Skeletal muscle cell (primary cell): ENCODE data around the gene TUBB.
"Not testable (repeated sequence)": the region's sequence is repeated elsewhere in the genome, so short reads cannot be mapped to it uniquely, and the experiment has no call there.

Experiments used
- DNase-seq: peaks from one replicate; pipeline ENCODE4 v3.0.0-alpha.2; 2010; ENCODE audit warnings: low read depth
- H3K4me3 ChIP-seq: 2 replicates; pipeline ENCODE4 v1.5.1; 2011; ENCODE audit warnings: low read depth, mild to moderate bottlenecking, control low read depth, low read length, moderate library complexity

TUBB gene

DNA sequence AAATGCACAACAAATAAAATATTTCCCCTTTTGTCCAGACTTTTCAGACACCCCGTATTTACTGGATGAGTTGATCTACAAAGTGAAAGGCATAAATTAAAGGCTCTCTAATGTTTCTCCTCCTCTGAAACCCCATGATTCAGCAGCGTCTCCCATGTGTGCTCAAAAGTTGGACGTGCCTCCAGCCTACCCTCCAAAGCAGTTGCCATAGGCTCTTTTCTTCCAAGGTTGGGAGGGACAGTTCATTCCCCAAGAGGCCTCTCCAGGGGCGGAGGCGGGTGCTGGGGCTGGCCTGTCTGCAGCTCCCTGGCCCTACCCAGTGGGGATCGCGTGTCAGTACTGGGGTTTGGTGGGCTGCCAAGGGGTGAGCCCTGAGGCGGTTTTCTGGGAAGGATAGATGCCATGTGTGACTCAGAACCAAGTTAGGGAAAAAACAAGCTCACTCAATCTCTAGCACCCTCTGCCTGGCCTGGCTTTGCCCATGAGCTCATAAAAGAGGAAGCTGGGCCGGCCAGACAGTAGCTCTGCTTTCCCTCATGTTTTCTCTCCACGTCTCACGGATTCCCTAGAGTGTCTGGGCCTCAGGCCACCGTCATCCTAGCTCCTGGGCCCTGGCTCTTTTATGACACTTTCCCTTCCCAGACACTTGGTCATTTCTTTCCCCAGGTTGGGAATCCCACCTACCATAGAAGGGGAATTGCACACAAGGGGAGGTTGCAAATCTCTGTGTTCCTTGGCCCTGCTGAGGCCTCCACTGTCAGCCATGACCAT is 32.2 kb downstream of the TUBB start:
- H3K4me3 ChIP-seq = no peak overlapping the region
- peak; percentile 100 for DNase-seq

DNA sequence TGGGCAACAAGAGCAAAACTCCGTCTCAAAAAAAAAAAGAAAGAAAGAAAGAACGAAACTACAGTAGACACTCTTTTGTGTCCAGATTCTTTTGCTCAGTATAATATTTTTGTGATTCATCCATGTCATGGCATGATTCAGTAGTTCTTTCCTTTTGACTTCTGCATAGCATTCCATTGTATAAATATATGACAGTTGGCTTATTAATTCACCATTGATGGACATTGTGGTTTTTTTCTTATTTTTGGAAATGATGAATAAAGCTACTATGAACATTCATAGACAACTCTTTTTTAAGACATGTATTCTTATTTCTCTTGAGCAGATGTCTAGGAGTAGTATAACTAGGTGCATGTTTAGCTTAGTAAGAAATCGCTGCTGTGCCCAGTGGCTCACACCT is 34.5 kb downstream of the TUBB start:
- H3K4me3 ChIP-seq = no peak overlapping the region
- DNase-seq = no peak

DNA sequence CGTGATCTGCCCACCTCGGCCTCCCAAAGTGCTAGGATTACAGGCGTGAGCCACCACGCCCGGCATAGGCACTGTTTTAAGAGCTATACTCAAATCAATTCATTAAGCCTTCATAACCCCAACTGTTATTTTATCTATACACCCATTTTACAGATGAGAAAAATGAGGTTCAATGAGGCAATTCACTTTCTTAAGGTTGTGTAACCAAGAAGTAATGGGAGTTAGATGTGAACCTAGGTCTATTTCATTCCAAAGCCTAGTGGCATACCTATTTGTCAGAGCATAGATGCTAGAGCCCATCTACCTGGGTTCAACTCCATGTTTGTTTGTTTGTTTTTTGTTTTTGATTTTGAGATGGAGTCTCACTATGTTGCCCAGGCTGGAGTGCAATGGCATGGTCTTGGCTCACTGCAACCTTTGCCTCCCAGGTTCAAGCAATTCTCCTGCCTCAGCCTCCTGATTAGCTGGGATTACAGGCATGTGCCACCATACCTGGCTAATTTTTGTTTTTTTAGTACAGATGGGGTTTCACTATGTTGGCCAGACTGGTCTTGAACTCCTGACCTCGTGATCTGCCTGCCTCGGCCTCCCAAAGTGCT is 36.4 kb downstream of the TUBB start:
- DNase-seq, H3K4me3 ChIP-seq: not testable (repeated sequence)

DNA sequence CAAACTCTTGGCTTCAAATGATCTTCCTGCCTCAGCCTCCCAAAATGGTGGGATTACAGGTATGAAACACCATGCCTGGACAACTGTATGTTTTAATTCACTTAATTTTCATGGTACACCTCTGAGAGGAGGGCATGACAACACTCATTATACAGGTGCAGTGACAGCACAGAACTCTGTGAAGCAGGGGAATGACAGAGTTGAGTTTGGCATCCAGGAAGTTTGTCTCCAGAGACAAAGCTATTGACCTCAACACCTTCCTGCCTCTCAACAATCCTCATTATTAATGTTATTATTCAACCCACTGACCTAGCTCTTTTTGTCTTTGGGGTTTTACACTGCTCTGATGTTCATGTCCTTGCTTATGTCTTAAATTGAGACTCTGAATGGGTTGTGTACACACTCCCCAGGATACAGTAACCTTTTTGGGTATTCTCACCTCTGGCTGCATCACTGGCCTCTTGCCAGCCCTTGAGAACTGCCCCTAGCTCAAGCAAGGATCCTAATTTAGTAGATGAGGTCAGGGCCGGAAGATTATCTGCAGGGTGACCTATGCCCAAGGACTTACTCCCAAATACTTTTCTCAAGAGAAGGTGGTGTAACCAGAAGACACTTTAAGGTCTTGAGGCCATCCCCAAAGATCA is 37.2 kb downstream of the TUBB start:
- H3K4me3 ChIP-seq = no peak overlapping the region
- DNase-seq = no peak

DNA sequence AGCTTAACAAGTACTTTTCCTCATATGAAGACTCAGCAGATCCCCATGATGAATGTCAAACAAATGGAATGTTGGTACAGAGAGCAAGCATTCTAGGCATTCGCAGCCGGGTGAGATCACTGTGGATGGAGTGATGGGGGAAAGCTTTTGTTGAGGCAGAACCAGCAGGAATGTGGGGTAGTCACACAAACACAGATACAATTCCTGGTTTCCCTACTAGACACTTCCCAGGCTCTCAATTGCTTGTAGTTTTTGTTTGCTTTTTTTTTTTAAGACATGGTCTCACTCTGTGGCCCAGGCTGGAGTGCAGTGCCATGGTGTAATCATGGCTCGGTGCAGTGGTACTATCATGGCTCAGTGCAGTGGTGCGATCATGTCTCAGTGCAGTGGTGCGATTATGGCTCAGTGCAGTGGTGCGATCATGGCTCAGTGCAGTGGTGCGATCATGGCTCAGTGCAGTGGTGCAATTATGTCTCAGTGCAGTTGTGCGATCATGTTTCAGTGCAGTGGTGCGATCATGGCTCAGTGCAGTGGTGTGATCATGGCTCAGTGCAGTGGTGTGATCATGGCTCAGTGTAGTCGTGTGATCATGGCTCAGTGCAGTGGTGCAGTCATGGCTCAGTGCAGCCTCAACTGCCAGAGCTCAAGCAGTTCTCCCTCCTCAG is 39.6 kb downstream of the TUBB start:
- peak; percentile 87 for DNase-seq
- no peak overlapping the region for H3K4me3 ChIP-seq

DNA sequence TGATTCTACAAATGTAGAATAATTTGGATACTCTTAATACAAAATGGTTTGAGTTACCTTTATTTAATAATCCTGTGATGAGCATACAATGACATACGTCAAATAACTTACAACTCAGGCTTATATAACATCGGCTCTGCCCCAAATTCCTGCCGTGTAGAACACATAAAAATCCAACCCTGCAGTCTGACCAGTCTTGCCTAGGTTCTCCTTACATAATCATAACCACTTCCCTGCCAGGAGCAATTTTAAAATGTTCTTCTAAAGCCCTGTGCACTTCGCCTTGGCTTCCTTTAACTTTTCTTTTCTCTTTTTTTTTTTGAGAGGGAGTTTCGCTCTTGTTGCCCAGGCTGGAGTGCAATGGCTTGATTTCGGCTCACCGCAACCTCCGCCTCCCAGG is 40.4 kb downstream of the TUBB start:
- H3K4me3 ChIP-seq = no peak overlapping the region
- no peak for DNase-seq

DNA sequence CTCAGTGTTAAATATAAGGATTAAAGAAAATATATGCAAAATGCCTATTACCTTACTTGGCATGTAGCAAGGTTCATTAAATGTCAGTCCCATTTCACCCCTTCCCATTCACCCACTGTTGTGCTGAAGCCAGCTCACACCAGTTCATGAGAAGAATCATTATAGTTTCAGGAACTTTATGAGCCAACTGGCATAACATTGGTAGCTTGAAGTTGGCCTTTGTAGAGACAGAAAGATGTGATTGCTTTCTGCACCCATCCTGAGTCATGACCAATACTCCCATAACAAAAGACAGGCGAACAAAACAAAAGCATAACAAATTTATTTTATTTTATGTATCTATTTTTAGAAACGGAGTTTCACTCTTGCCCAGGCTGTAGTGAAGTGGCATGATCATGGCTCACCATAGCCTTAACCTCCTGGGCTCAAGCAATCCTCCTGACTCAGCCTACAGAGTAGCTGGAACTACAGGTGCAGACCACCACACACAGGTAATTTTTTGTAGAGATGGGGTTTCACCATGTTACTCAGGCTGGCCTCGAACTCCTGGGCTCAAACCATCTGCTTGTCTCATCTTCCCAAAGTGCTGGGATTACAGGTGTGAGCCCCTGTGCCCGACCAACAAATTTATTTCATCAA is 41.8 kb downstream of the TUBB start:
- H3K4me3 ChIP-seq = no peak overlapping the region
- DNase-seq = no peak

DNA sequence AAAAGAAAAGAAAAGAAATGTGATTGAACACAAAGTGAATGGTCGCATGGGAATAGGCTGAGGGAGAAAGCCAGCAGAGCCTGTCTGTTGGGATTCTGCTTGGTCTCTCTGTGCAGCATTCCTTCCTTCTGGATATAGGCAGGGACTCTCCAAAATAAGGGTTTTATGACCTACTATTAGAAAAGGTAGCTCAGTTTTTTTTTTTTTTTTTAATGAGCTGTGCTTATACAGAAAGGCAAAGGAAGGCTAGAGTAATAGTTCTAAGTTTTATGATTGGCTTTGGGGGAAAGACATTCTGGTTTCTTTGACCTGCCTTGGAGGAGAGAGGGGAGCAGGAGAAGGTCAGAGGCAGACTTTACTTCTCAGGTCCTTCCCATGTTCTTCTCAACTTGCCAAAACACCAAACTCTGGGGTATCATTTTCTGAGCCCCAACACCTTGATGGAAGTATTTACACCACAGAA is 43.0 kb downstream of the TUBB start:
- no peak for DNase-seq
- H3K4me3 ChIP-seq = no peak overlapping the region

DNA sequence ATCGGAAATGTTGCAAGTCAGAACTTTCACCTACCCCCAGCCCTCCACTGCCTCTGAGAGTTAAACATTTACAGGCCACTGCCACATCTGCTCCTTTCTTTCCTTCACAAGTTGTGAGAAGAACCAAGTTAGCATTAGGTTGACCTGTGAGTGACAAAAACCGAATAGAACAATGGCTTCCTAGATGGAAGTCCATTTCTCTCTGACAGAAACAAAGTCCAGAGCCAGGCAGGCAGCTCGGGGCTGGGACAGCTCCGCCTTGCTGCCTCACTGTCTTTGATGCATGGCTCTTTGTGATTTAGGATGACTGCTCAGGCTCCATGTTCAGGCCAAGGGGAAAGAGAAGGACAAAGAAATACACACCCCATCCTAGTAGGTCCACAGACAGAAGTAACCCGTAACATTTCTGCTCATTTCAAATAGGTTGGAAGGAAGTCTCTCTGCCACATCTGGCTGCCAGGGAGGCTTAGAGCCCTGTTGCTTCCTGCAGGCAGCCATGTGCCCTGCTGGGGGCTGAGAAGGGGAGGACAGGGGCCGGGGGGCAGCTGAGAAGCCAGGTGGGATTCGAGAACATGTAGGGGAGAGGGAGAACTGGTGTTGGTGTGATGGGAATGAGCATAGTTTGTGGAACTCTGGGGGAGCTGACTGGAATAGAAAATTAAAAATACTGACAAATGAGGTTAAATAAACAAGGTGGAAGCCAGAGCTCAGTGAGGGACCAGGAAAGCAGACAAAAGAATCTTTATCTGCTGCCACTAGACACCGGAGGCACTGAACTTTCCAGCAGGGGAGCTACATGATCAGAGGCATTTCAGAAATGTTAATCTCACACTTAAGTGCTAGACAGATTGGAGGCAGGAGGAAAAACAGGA is 43.7 kb downstream of the TUBB start:
- no peak overlapping the region for H3K4me3 ChIP-seq
- no peak for DNase-seq

DNA sequence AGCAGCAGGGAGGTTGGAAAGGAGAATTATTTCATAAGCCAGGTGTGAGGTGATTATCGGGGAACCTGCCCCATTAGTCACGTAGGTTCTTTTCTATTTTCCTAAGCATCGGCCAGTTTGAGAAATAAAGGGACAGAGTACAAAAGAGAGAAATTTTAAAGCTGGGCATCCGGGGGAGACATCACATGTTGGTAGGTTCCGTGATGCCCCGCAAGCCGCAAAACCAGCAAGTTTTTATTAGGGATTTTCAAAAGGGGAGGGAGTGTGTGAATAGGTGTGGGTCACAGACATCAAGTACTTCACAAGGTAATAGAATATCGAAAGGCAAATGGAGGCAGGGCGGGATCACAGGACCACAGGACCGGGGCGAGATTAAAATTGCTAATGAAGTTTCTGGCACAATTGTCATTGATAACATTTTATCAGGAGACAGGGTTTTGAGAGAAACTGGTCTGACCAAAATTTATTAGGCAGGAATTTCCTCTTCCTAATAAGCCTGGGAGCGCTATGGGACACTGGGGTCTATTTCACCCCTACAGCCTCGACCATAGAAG is 44.4 kb downstream of the TUBB start:
- not testable (repeated sequence) for H3K4me3 ChIP-seq, DNase-seq

DNA sequence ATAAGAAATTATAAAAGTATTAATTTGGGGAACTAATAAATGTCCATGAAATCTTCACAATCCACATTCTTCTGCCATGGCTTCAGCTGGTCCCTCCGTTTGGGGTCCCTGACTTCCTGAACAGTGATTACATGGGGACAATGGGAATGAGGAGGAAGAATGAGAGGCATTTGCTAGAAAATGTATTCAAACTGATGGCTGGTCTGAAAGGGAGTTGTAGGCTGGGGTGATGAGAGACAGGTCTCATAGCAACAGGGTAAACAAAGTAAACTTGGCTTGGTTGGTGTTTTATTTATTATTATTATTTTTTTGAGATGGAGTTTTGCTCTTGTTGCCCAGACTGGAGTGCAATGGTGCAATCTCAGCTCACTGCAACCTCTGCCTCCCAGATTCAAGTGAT is 45.3 kb downstream of the TUBB start:
- not testable (repeated sequence) for DNase-seq, H3K4me3 ChIP-seq

DNA sequence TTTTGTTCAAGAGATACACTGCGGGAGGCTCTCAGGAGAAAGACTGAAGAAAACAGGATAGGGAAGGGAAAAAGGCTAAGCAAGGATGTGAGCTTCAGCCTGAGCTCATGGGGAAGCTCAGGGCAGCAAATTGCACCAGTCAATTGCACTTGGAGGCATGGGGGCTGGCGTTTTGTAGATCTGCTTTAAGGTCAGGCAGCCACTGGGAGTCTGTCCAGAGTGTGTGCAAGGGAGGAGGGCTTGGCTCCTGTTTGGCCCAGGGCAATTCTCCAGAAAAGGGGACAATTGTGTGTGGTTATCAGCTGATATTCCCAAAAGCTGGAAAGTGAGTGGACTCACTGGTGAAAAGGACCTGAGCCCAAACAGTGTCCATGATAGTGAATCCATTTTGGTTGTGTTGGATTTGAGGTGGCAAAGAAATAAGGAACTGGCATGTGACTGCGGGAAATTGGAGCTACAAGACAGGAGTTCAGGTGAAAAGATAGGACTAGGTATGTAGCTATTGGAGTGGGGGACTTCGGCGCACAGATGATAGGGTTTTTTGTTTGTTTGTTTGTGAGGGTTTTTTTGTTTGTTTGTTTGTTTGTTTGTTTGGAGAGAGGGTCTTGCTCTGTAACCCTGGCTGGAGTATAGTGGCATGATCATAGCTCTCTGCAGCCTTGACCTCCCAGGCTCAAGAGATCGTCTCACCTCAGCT is 46.5 kb downstream of the TUBB start:
- DNase-seq = no peak
- no peak overlapping the region for H3K4me3 ChIP-seq

DNA sequence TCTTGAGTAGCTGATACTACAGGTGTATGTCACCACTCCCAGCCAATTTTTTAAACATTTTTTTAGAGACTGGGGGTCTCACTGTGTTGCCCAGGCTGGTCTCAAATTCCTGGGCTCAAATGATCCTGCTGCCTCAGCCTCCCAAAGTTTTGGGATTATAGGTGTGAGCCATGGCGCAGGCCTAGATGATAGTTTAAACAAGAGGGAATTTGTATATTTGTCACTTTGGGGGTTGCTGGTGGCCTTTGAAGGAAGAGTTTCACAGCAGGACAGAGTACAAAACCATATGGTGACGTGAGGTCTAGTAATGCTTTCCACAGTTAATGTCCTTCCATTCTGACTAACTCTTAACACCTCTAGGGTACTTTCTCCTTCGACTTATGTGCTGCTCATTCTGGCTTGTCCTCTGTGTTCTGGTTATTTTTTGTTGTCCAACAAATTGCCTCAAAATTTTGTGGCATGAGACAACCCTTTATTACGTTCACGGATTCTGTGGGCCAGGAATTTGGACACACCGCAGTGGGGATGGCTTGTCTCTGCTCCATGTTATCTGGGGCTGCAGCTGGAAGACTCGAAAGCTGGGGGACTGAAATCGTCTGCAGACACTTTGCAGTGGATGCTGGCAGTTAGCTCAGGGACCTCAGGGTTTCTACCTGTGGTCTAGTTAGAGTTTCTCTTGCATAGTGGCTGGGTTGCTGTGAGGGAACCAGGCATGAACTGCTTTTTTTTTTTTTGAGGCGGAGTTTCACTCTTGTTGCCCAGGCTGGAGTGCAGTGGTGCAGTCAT is 47.2 kb downstream of the TUBB start:
- H3K4me3 ChIP-seq = no peak overlapping the region
- DNase-seq = no peak

DNA sequence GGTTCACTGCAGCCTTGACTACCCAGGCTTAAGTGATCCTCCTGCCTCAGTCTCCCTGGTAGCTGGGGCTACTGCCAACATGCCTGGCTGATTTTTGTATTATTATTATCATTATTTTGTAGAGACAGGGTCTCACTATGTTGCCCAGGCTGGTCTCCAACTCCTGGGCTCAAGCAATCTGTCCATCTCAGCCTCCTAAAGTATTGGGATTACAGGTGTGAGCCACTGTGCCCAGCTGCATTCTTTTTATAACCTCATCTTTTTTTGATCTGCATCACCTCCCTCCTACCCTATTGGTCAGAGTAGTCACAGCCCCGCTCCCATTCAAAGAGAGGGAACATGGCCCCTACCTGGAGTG is 47.8 kb downstream of the TUBB start:
- no peak for DNase-seq
- no peak overlapping the region for H3K4me3 ChIP-seq

DNA sequence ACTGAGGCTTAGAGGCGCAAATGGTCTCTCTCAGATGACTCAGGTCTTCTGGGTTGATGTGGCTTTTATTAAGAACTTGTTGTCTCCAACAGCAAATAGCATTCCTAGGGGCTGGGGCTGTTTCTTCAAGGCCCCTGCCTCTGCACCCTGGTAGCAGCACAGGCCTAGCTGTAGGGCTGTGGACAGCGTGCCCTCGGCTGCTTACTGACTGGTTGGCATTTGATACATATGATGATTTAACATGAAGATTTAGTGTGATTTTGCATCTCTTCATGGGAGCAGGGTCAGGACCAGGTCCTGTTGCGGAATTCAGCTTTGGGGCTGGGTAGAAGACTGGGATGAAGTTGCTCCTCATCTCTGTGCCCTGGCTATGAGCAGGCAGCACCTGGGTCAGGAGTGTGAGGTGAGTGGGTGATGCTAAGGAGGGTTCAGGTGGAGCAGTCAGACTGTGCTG is 48.5 kb downstream of the TUBB start:
- no peak overlapping the region for H3K4me3 ChIP-seq
- DNase-seq = no peak

DNA sequence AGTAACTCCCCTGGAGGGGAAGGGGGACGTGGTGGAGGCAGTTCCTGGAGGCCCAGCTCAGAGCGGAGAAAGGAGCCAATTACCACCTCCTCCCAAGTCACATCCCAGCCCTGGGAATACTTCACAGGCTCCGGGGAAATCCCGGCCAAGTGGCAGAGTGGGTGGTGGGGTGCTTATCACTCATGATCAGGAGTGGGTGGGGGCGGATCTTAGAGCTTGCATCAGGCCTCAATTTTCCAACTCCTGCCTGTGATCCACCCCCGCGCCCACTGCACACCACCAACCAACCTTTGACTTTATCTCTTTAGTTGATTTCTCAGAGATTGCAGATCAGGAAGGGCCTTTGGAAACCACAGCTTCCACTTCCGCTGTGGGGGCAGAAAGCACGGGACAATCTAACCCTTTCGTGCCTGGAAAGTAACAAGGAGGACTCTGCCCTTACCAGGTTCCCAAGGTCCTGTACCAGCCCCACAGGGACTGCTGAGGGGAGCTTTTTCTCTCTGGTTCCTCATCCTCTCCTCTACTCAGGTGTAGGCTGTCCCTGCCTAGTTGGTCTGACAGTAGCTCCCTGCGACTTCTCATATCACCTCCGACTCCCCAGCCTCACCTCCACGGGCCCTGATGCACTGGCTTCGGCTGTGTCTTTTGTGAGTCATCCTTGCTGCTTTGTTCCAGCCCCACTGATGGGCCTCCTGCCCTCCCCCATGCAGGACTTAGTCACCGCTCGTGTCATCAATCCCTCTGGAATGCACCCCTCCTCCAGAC is 49.1 kb downstream of the TUBB start:
- H3K4me3 ChIP-seq = peak overlapping the region; percentile 17
- peak; percentile 87 for DNase-seq
